Neural cell (in vitro differentiated cells): ENCODE results near the gene PLA2G4B. TPM values are rescaled to one million over a fixed set of nuclear protein-coding genes. Genes with fewer than 3 reads are reported as not detected.

Experiments
- H2AFZ ChIP-seq: fragments of 200-600, 300-800 bp; sonication (generic), shearing (Covaris generic); 2 replicates; pipeline ENCODE4 v1.6.0; 2014; ENCODE audit warnings: low read depth, mild to moderate bottlenecking, antibody characterized with exemption, low read length, moderate library complexity
- H3F3A ChIP-seq: fragments of 200-600 bp; shearing (Covaris generic); 2 replicates; pipeline ENCODE4 v1.6.1; 2016; ENCODE audit warnings: mild to moderate bottlenecking, moderate library complexity, mixed read lengths, antibody characterized with exemption, low read length; ENCODE audit not compliant: insufficient read depth, poor library complexity, severe bottlenecking
- H3K27ac ChIP-seq: fragments of 200-600, 300-800 bp; sonication (generic), shearing (Covaris generic); 2 replicates; pipeline ENCODE4 v1.5.1; 2014; ENCODE audit warnings: mild to moderate bottlenecking, low read length, moderate library complexity
- H3K27me3 ChIP-seq: fragments of 300-800, 200-600 bp; sonication (generic), shearing (Covaris generic); 2 replicates; pipeline ENCODE4 v1.6.0; 2014; ENCODE audit warnings: mild to moderate bottlenecking, low read depth, low read length, moderate library complexity; ENCODE audit not compliant: insufficient read depth
- H3K36me3 ChIP-seq: fragments of 300-800, 200-600 bp; sonication (generic), shearing (Covaris generic); 2 replicates; pipeline ENCODE4 v1.5.1; 2014; ENCODE audit warnings: mild to moderate bottlenecking, antibody characterized with exemption, low read length, moderate library complexity; ENCODE audit not compliant: insufficient read depth
- H3K4me2 ChIP-seq: fragments of 300-800, 200-600 bp; sonication (generic), shearing (Covaris generic); 2 replicates; pipeline ENCODE4 v1.6.0; 2014; ENCODE audit warnings: mild to moderate bottlenecking, low read length
- H3K4me3 ChIP-seq: fragments of 300-800, 200-600 bp; sonication (generic), shearing (Covaris generic); 2 replicates; pipeline ENCODE4 v1.5.1; 2014; ENCODE audit warnings: mild to moderate bottlenecking, low read length, moderate library complexity
- H3K79me2 ChIP-seq: fragments of 200-600 bp; shearing (Covaris generic); replicated peaks from 2 replicates; pipeline ENCODE4 v1.6.0; 2014; ENCODE audit warnings: mild to moderate bottlenecking, low read length, moderate library complexity; ENCODE audit not compliant: insufficient read depth
- H3K9ac ChIP-seq: fragments of 300-800, 200-600 bp; sonication (generic), shearing (Covaris generic); 2 replicates; pipeline ENCODE4 v1.6.1; 2016; ENCODE audit warnings: mild to moderate bottlenecking, low read length, mixed read lengths
- H3K9me2 ChIP-seq: fragments of 200-600 bp; shearing (Covaris generic); 2 replicates; pipeline ENCODE4 v1.6.1; 2016; ENCODE audit warnings: mild to moderate bottlenecking, low read length, mixed read lengths; ENCODE audit not compliant: insufficient read depth
- H3K9me3 ChIP-seq: fragments of 200-600, 300-800 bp; sonication (generic), shearing (Covaris generic); 2 replicates; pipeline ENCODE4 v1.6.1; 2016; ENCODE audit warnings: mild to moderate bottlenecking, mixed run types, low read length, moderate library complexity, mixed read lengths
- H4K20me1 ChIP-seq: fragments of 200-600 bp; shearing (Covaris generic); 2 replicates; pipeline ENCODE4 v1.6.1; 2016; ENCODE audit warnings: mild to moderate bottlenecking, mixed run types; ENCODE audit not compliant: insufficient read depth
- EP300 ChIP-seq: fragments of 450-650 bp; conservative IDR thresholded peaks from 2 replicates; pipeline ENCODE4 v1.6.1; 2014; ENCODE audit warnings: antibody characterized with exemption, mild to moderate bottlenecking, moderate library complexity; ENCODE audit not compliant: poor library complexity, severe bottlenecking
- EZH2 ChIP-seq: fragments of 200-600, 300-800 bp; shearing (Covaris generic), sonication (generic); IDR thresholded peaks from 2 replicates; pipeline ENCODE4 v1.6.1; 2014; ENCODE audit warnings: antibody characterized with exemption, low read length, borderline replicate concordance, mild to moderate bottlenecking; ENCODE audit not compliant: insufficient read depth, poor library complexity, severe bottlenecking
- MXI1 ChIP-seq: fragments of 450-650 bp; conservative IDR thresholded peaks from 2 replicates; pipeline ENCODE4 v1.6.1; 2014; ENCODE audit warnings: antibody characterized with exemption, mild to moderate bottlenecking; ENCODE audit not compliant: poor library complexity, severe bottlenecking
- POLR2AphosphoS5 ChIP-seq: IDR thresholded peaks from 2 replicates; pipeline ENCODE4 v1.6.1; 2012
- RAD21 ChIP-seq: fragments of 450-650 bp; conservative IDR thresholded peaks from 2 replicates; pipeline ENCODE4 v1.6.1; 2014; ENCODE audit warnings: antibody characterized with exemption, mild to moderate bottlenecking, moderate library complexity
- REST ChIP-seq: IDR thresholded peaks from 2 replicates; pipeline ENCODE4 v1.6.1; 2012; ENCODE audit warnings: borderline replicate concordance
- SMC3 ChIP-seq: fragments of 450-650 bp; conservative IDR thresholded peaks from 2 replicates; pipeline ENCODE4 v1.6.1; 2014; ENCODE audit warnings: antibody characterized with exemption, mild to moderate bottlenecking, moderate library complexity; ENCODE audit not compliant: poor library complexity
- TAF1 ChIP-seq: IDR thresholded peaks from 2 replicates; pipeline ENCODE4 v1.6.1; 2012; ENCODE audit warnings: low read depth
- polyA plus RNA-seq: library from polyadenylated mRNA; depleted of rRNA; stranded (reverse); fragments of >200 nt; gene quantifications from 2 replicates; pipeline ENCODE4 v1.2.3, GENCODE V29; 2014
- TF ChIP-seq, protein P1 (sequence below): fragments of 450-650 bp; IDR thresholded peaks from 2 replicates; pipeline ENCODE4 v1.5.1; 2014; ENCODE audit warnings: antibody characterized with exemption, mild to moderate bottlenecking, moderate library complexity; ENCODE audit not compliant: poor library complexity, severe bottlenecking

The PLA2G4B gene
- polyA plus RNA-seq, 1 donor from 2014 or later = 11.3 TPM

- Histone ChIP-seq H3K9ac (no peak overlapping the region), H4K20me1 (no peaks in the 10 kb centered on the region), H3K4me3 (no peak overlapping the region), H3K9me2 (no peaks in the 10 kb centered on the region), H3F3A (no peaks in the 10 kb centered on the region), H3K27ac (no peak overlapping the region), H3K36me3 (no peaks in the 10 kb centered on the region), H3K79me2 (no peaks in the 10 kb centered on the region), H3K9me3 (no peaks in the 10 kb centered on the region), H3K27me3 (no peaks in the 10 kb centered on the region), H3K4me2 (no peak overlapping the region), H2AFZ (no peak overlapping the region)
- TF ChIP-seq EP300 = no peak
- no peak for TF ChIP-seq POLR2AphosphoS5
- TF ChIP-seq EZH2 = no peak
Observed at GRCh38 chr15:41824062-41824745, 14.4 kb upstream of the PLA2G4B start.

GRCh38 chr15:41825145-41825544, 13.5 kb upstream of the PLA2G4B start:
- H3K9me3 ChIP-seq = no peaks in the 10 kb centered on the region
- H3F3A ChIP-seq = no peaks in the 10 kb centered on the region
- no peaks in the 10 kb centered on the region for H3K9me2 ChIP-seq
- H3K79me2 ChIP-seq = peaks cover 3% of the 10 kb centered on the region
- no peak overlapping the region for H3K4me2 ChIP-seq
- no peak overlapping the region for H3K9ac ChIP-seq
- H3K36me3 ChIP-seq = no peaks in the 10 kb centered on the region
- H3K4me3 ChIP-seq = no peak overlapping the region
- H3K27me3 ChIP-seq = no peaks in the 10 kb centered on the region
- TF ChIP-seq EP300 = no peak
- no peaks in the 10 kb centered on the region for H4K20me1 ChIP-seq
- H2AFZ ChIP-seq = no peak overlapping the region
- no peak overlapping the region for H3K27ac ChIP-seq

- H4K20me1 ChIP-seq = no peaks in the 10 kb centered on the region
- TF ChIP-seq, protein P1, sequence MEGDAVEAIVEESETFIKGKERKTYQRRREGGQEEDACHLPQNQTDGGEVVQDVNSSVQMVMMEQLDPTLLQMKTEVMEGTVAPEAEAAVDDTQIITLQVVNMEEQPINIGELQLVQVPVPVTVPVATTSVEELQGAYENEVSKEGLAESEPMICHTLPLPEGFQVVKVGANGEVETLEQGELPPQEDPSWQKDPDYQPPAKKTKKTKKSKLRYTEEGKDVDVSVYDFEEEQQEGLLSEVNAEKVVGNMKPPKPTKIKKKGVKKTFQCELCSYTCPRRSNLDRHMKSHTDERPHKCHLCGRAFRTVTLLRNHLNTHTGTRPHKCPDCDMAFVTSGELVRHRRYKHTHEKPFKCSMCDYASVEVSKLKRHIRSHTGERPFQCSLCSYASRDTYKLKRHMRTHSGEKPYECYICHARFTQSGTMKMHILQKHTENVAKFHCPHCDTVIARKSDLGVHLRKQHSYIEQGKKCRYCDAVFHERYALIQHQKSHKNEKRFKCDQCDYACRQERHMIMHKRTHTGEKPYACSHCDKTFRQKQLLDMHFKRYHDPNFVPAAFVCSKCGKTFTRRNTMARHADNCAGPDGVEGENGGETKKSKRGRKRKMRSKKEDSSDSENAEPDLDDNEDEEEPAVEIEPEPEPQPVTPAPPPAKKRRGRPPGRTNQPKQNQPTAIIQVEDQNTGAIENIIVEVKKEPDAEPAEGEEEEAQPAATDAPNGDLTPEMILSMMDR = no peak
- no peak for TF ChIP-seq RAD21
- no peak for TF ChIP-seq TAF1
- no peak for TF ChIP-seq EP300
- no peak for TF ChIP-seq MXI1
- TF ChIP-seq EZH2 = no peak
- TF ChIP-seq REST = no peak
- no peak for TF ChIP-seq POLR2AphosphoS5
- no peak for TF ChIP-seq SMC3
- H3K36me3 ChIP-seq = no peaks in the 10 kb centered on the region
- peaks cover 3% of the 10 kb centered on the region for H3K79me2 ChIP-seq
- no peak overlapping the region for H3K4me2 ChIP-seq
- H3K4me3 ChIP-seq = no peak overlapping the region
- H2AFZ ChIP-seq = no peak overlapping the region
- no peaks in the 10 kb centered on the region for H3K27me3 ChIP-seq
- no peaks in the 10 kb centered on the region for H3F3A ChIP-seq
- H3K9me2 ChIP-seq = no peaks in the 10 kb centered on the region
- H3K27ac ChIP-seq = no peak overlapping the region
- no peak overlapping the region for H3K9ac ChIP-seq
- no peaks in the 10 kb centered on the region for H3K9me3 ChIP-seq
Observed at GRCh38 chr15:41825572-41826535, 12.8 kb upstream of the PLA2G4B start.
